Neural progenitor cell (in vitro differentiated cells): ENCODE data around the gene KY. TPM values are rescaled to one million over a fixed set of nuclear protein-coding genes. Genes with fewer than 3 reads are reported as not detected.

ENCODE experiments used
- DNase-seq: peaks from one replicate; pipeline ENCODE4 v3.0.0-alpha.2; 2016; ENCODE audit warnings: low spot score
- H2AFZ ChIP-seq: fragments of 200-600 bp; sonication (generic); replicated peaks from 2 replicates; pipeline ENCODE4 v1.6.1; 2016; ENCODE audit warnings: antibody characterized with exemption
- H3F3A ChIP-seq: fragments of 200-600 bp; sonication (generic); 2 replicates; pipeline ENCODE4 v1.6.1; 2016; ENCODE audit warnings: antibody characterized with exemption, low read depth
- H3K27ac ChIP-seq: fragments of 200-600 bp; sonication (generic); 2 replicates; pipeline ENCODE4 v1.5.1; 2016; ENCODE audit warnings: mild to moderate bottlenecking
- H3K27me3 ChIP-seq: fragments of 200-600 bp; sonication (generic); 2 replicates; pipeline ENCODE4 v1.6.1; 2016; ENCODE audit warnings: mild to moderate bottlenecking, moderate library complexity
- H3K36me3 ChIP-seq: fragments of 200-600 bp; sonication (generic); 2 replicates; pipeline ENCODE4 v1.5.1; 2016
- H3K4me1 ChIP-seq: fragments of 200-600 bp; sonication (generic); 2 replicates; pipeline ENCODE4 v1.6.1; 2016; ENCODE audit warnings: mixed run types
- H3K4me2 ChIP-seq: fragments of 200-600 bp; sonication (generic); 2 replicates; pipeline ENCODE4 v1.6.1; 2016
- H3K4me3 ChIP-seq: fragments of 200-600 bp; sonication (generic); 2 replicates; pipeline ENCODE4 v1.5.1; 2016
- H3K79me2 ChIP-seq: fragments of 200-600 bp; sonication (generic); 2 replicates; pipeline ENCODE4 v1.6.1; 2016; ENCODE audit warnings: low read depth
- H3K9ac ChIP-seq: fragments of 200-600 bp; sonication (generic); 2 replicates; pipeline ENCODE4 v1.6.1; 2016
- H3K9me3 ChIP-seq: fragments of 200-600 bp; sonication (generic); 2 replicates; pipeline ENCODE4 v1.5.1; 2016; ENCODE audit warnings: low read depth
- H4K20me1 ChIP-seq: fragments of 200-600 bp; sonication (generic); 2 replicates; pipeline ENCODE4 v1.6.1; 2016; ENCODE audit warnings: low read depth
- H3K27ac Mint-ChIP-seq: 3 replicates; pipeline ENCODE4 v1.8.0; 2021; ENCODE audit warnings: mixed read lengths
- H3K27me3 Mint-ChIP-seq: 2 replicates; pipeline ENCODE4 v1.8.0; 2022; ENCODE audit warnings: low read depth, mild to moderate bottlenecking, inconsistent platforms, moderate library complexity, mixed read lengths; ENCODE audit not compliant: insufficient read depth
- H3K36me3 Mint-ChIP-seq: 3 replicates; pipeline ENCODE4 v1.8.0; 2021; ENCODE audit warnings: mixed read lengths
- H3K4me1 Mint-ChIP-seq: 3 replicates; pipeline ENCODE4 v1.8.0; 2021; ENCODE audit warnings: mixed read lengths
- H3K4me3 Mint-ChIP-seq: 3 replicates; pipeline ENCODE4 v1.8.0; 2021; ENCODE audit warnings: mild to moderate bottlenecking, moderate library complexity, mixed read lengths
- H3K9me3 Mint-ChIP-seq: 3 replicates; pipeline ENCODE4 v1.8.0; 2020; ENCODE audit warnings: mixed read lengths
- CTCF ChIP-seq: fragments of 200-600 bp; sonication (generic); IDR thresholded peaks from 2 replicates; pipeline ENCODE4 v1.5.1; 2017; ENCODE audit warnings: antibody characterized with exemption, mild to moderate bottlenecking
- EZH2 ChIP-seq: fragments of 200-600 bp; sonication (generic); IDR thresholded peaks from 2 replicates; pipeline ENCODE4 v1.6.1; 2017; ENCODE audit warnings: antibody characterized with exemption, mild to moderate bottlenecking, moderate library complexity
- EZH2phosphoT487 ChIP-seq: fragments of 200-600 bp; sonication (generic); IDR thresholded peaks from 2 replicates; pipeline ENCODE4 v1.6.1; 2017; ENCODE audit warnings: antibody characterized with exemption
- total RNA-seq: library from RNA; depleted of rRNA; stranded (reverse); fragments of >200 nt; gene quantifications from 2 replicates; pipeline ENCODE4 v1.2.3, GENCODE V29; 2015; ENCODE audit warnings: low replicate concordance

KY gene
- total RNA-seq, 1 donor from 2014 or later: not detected

- TF ChIP-seq CTCF (no peak), EZH2 (no peak), EZH2phosphoT487 (no peak)
- no peak for DNase-seq
- H3F3A ChIP-seq: no peaks in the 10 kb centered on the region
- no peak overlapping the region for H3K9ac ChIP-seq
- H3K4me1 ChIP-seq: peaks cover 20% of the 10 kb centered on the region
- H4K20me1 ChIP-seq: no peaks in the 10 kb centered on the region
- no peak overlapping the region for H3K27ac ChIP-seq
- no peak overlapping the region for H2AFZ ChIP-seq
- peak overlapping the region; percentile 66 for H3K27ac Mint-ChIP-seq
- no peaks in the 10 kb centered on the region for H3K9me3 ChIP-seq
- H3K27me3 ChIP-seq: no peaks in the 10 kb centered on the region
- peaks cover 8% of the 10 kb centered on the region for H3K4me1 Mint-ChIP-seq
- H3K4me3 Mint-ChIP-seq: no peak overlapping the region
- no peak overlapping the region for H3K4me3 ChIP-seq
- peaks cover 6% of the 10 kb centered on the region for H3K27me3 Mint-ChIP-seq
- no peaks in the 10 kb centered on the region for H3K36me3 Mint-ChIP-seq
- no peaks in the 10 kb centered on the region for H3K79me2 ChIP-seq
- no peaks in the 10 kb centered on the region for H3K36me3 ChIP-seq
- H3K9me3 Mint-ChIP-seq: no peaks in the 10 kb centered on the region
- H3K4me2 ChIP-seq: peak overlapping the region; percentile 42
Observed at GRCh38 chr3:134618478-134619300, 32.1 kb downstream of the KY start.

- Mint-ChIP-seq H3K27me3 (peaks cover 8% of the 10 kb centered on the region), H3K27ac (no peak overlapping the region), H3K36me3 (no peaks in the 10 kb centered on the region), H3K4me1 (peaks cover 10% of the 10 kb centered on the region), H3K4me3 (no peak overlapping the region), H3K9me3 (no peaks in the 10 kb centered on the region)
- no peaks in the 10 kb centered on the region for H3K27me3 ChIP-seq
- no peaks in the 10 kb centered on the region for H3K36me3 ChIP-seq
- peaks cover 20% of the 10 kb centered on the region for H3K4me1 ChIP-seq
- no peaks in the 10 kb centered on the region for H3K79me2 ChIP-seq
- no peak overlapping the region for H3K4me2 ChIP-seq
- no peaks in the 10 kb centered on the region for H3K9me3 ChIP-seq
- no peak overlapping the region for H2AFZ ChIP-seq
- no peaks in the 10 kb centered on the region for H4K20me1 ChIP-seq
- no peak overlapping the region for H3K27ac ChIP-seq
- no peak overlapping the region for H3K4me3 ChIP-seq
- H3K9ac ChIP-seq: no peak overlapping the region
- no peak for DNase-seq
- no peak for TF ChIP-seq EZH2
- TF ChIP-seq EZH2phosphoT487: no peak
- no peak for TF ChIP-seq CTCF
- H3F3A ChIP-seq: no peaks in the 10 kb centered on the region
Observed at GRCh38 chr3:134617608-134618477, 33.0 kb downstream of the KY start.

- Histone ChIP-seq H2AFZ (no peak overlapping the region), H3K4me3 (no peak overlapping the region), H3K79me2 (no peaks in the 10 kb centered on the region), H3K4me1 (peaks cover 20% of the 10 kb centered on the region), H3F3A (no peaks in the 10 kb centered on the region), H4K20me1 (no peaks in the 10 kb centered on the region), H3K27ac (no peak overlapping the region), H3K36me3 (no peaks in the 10 kb centered on the region), H3K4me2 (no peak overlapping the region), H3K9ac (no peak overlapping the region), H3K9me3 (no peaks in the 10 kb centered on the region), H3K27me3 (no peaks in the 10 kb centered on the region)
- H3K4me3 Mint-ChIP-seq: no peak overlapping the region
- no peaks in the 10 kb centered on the region for H3K36me3 Mint-ChIP-seq
- H3K27me3 Mint-ChIP-seq: peaks cover 8% of the 10 kb centered on the region
- TF ChIP-seq EZH2phosphoT487 (no peak), CTCF (no peak), EZH2 (no peak)
- H3K27ac Mint-ChIP-seq: no peak overlapping the region
- no peaks in the 10 kb centered on the region for H3K9me3 Mint-ChIP-seq
- H3K4me1 Mint-ChIP-seq: peaks cover 18% of the 10 kb centered on the region
- DNase-seq: no peak
Observed at GRCh38 chr3:134615743-134616142, 35.1 kb downstream of the KY start.
